B cell (primary cell): ENCODE results near the gene TRABD.

Source experiments
- EZH2 ChIP-seq: IDR thresholded peaks from 2 replicates; pipeline ENCODE4 v1.6.1; 2012; ENCODE audit warnings: borderline replicate concordance, low read depth, mild to moderate bottlenecking, moderate library complexity, low read length; ENCODE audit not compliant: insufficient read depth, poor library complexity, severe bottlenecking
- TF ChIP-seq, protein P1 (sequence below): fragments of 200-600 bp; IDR thresholded peaks from one replicate; pipeline ENCODE4 v1.8.0; 2022; ENCODE audit warnings: antibody characterized with exemption, mild to moderate bottlenecking

DNA sequence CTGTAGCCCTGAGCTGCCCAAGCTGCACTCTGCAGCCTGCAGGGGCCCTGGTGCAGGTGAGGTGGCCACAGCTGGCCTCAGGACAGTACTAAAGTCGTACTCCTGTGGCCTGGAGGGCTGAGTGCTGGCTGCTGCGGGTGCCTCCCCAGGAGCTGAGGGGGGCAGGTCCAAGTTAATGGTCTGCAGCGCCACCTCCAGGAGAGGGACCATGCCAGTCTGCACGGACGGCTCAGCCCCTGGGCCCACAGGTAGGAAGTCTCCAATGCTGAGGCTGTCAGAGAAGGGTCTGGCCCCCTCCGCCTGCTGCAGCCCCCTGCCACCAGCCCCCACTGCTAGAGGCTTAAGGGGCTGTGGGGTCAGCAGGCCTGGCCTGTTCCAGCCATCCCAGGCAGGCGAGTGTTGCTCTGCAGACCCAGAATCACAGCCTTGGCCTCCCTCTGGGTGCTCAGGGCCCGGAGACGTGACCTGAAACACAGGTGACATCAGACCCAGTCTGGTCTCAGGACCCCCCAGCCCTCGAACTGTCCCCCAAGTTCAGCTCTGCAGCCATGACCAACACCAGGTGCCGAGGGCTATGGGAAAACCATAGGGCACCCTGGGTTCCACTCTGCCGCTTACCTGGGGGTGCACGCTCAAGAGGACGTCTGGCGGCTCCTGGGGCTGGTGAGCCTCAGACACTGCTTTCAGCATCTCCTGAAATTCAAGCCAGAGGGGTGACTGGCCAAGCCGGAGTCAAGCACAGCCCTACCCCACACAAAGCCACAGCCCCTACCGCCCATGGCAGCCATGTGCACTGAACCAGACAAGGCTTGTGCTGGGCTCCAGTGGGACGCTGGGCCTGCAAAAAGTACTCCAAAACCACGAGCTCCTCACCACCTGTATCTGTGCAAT, 35.9 kb downstream of the TRABD start:
- TF ChIP-seq, protein P1, sequence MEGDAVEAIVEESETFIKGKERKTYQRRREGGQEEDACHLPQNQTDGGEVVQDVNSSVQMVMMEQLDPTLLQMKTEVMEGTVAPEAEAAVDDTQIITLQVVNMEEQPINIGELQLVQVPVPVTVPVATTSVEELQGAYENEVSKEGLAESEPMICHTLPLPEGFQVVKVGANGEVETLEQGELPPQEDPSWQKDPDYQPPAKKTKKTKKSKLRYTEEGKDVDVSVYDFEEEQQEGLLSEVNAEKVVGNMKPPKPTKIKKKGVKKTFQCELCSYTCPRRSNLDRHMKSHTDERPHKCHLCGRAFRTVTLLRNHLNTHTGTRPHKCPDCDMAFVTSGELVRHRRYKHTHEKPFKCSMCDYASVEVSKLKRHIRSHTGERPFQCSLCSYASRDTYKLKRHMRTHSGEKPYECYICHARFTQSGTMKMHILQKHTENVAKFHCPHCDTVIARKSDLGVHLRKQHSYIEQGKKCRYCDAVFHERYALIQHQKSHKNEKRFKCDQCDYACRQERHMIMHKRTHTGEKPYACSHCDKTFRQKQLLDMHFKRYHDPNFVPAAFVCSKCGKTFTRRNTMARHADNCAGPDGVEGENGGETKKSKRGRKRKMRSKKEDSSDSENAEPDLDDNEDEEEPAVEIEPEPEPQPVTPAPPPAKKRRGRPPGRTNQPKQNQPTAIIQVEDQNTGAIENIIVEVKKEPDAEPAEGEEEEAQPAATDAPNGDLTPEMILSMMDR, result peak; percentile 18
- no peak for TF ChIP-seq EZH2
